CD4-positive, alpha-beta memory T cell (primary cell): ENCODE measurements around the gene PLXNA4. TPM values are rescaled to one million over a fixed set of nuclear protein-coding genes. Genes with fewer than 3 reads are reported as not detected.

Source experiments
- CTCF ChIA-PET: fragments of 350-600 bp; sonication (Branson Sonifier 250); formaldehyde crosslinking; loops from one replicate; lab custom pipeline; 2021; ENCODE audit warnings: inconsistent platforms; ENCODE audit not compliant: partially characterized antibody; lab: Charles Lee
- POLR2A ChIA-PET: fragments of 350-600 bp; sonication (Branson Sonifier 250); formaldehyde crosslinking; loops from one replicate; lab custom pipeline; 2021; ENCODE audit not compliant: partially characterized antibody; lab: Charles Lee
- DNase-seq, 5 donors: peaks; one replicate each; pipeline versions ENCODE4 v3.0.0 to v3.0.0-alpha.2; 2020 to 2022; ENCODE audit warnings: mixed read lengths in 1 of 5
- H3K27ac ChIP-seq: one replicate; pipeline ENCODE4 v1.7.0; 2013; ENCODE audit warnings: low read depth, low read length
- H3K27me3 ChIP-seq: 2 replicates; pipeline ENCODE4 v1.7.0; 2013; ENCODE audit warnings: mild to moderate bottlenecking, low read length, moderate library complexity; ENCODE audit not compliant: insufficient read depth
- H3K36me3 ChIP-seq: 2 replicates; pipeline ENCODE4 v1.7.0; 2013; ENCODE audit warnings: mild to moderate bottlenecking, low read length, moderate library complexity; ENCODE audit not compliant: insufficient read depth
- H3K4me1 ChIP-seq: 2 replicates; pipeline ENCODE4 v1.7.0; 2013; ENCODE audit warnings: mild to moderate bottlenecking, low read length, moderate library complexity; ENCODE audit not compliant: insufficient read depth
- H3K4me3 ChIP-seq, 2 donors: one replicate each; pipeline ENCODE4 v1.7.0; 2013; ENCODE audit warnings: low read length in 2 of 2, mild to moderate bottlenecking in 1 of 2
- H3K9me3 ChIP-seq, 2 donors: one replicate each; pipeline ENCODE4 v1.7.0; 2013; ENCODE audit warnings: low read length in 2 of 2, control low read depth in 1 of 2; ENCODE audit not compliant: control insufficient read depth in 1 of 2
- H3K27ac Mint-ChIP-seq, 7 donors: one replicate each; pipeline ENCODE4 v1.8.0; 2020 to 2021; ENCODE audit warnings: mixed read lengths in 7 of 7, mild to moderate bottlenecking in 6 of 7, inconsistent platforms in 3 of 7, moderate library complexity in 3 of 7
- H3K27me3 Mint-ChIP-seq, 2 donors: one replicate each; pipeline ENCODE4 v1.8.0; 2020 to 2021; ENCODE audit warnings: mixed read lengths in 2 of 2
- H3K36me3 Mint-ChIP-seq, 2 donors: one replicate each; pipeline ENCODE4 v1.8.0; 2020 to 2021; ENCODE audit warnings: mixed read lengths in 2 of 2, inconsistent platforms in 1 of 2, mild to moderate bottlenecking in 1 of 2
- H3K4me1 Mint-ChIP-seq, 4 donors: one replicate each; pipeline ENCODE4 v1.8.0; 2020 to 2021; ENCODE audit warnings: mixed read lengths in 4 of 4, mild to moderate bottlenecking in 1 of 4
- H3K4me3 Mint-ChIP-seq, 8 donors: one replicate each; pipeline ENCODE4 v1.8.0; 2020 to 2021; ENCODE audit warnings: mixed read lengths in 8 of 8, mild to moderate bottlenecking in 7 of 8, moderate library complexity in 6 of 8, inconsistent platforms in 3 of 8
- H3K9me3 Mint-ChIP-seq, 8 donors: one replicate each; pipeline ENCODE4 v1.8.0; 2020 to 2021; ENCODE audit warnings: mixed read lengths in 8 of 8, mild to moderate bottlenecking in 5 of 8, inconsistent platforms in 3 of 8, moderate library complexity in 1 of 8
- intact Hi-C: fragments of 100-400 bp; cut with micrococcal nuclease; formaldehyde crosslinking; loops from one replicate; pipeline ENCODE4 v1.15.1; 2023
- polyA plus RNA-seq, 2 donors: library from polyadenylated mRNA; unstranded; fragments of 300-500 nt; fragmentation: Illumina TruSeq; gene quantifications; one replicate each; pipeline ENCODE4 v1.2.3, GENCODE V29; 2021
- total RNA-seq, 2 experiments: library from RNA; stranded (reverse); gene quantifications; one replicate each; pipeline ENCODE4 v1.2.3, GENCODE V29; 2021

The PLXNA4 gene
- total and polyA plus RNA-seq, 4 experiments from 2014 or later: 0.06 to 0.94 (median 0.58) TPM

DNA sequence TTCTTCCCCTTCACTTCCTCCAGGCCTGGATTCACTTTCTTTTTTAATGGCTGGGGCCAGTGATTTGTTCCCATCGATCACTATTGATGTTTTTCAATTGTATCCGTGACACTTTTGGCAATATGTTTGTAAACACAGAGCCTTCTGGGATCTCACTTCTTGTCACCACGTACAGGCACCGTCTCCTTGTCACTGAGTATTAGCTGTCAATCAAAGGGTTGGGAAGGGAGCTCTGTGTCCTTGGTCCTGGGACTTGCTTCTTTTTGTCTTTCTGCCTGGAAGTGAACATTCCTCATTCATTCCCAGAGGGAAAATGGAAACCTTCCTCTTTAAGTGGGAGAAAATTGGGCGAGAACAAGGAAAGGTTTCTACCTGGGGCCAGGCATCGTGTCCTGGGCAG lies 157.4 kb downstream of the PLXNA4 start:
- H3K27ac ChIP-seq: no peak overlapping the region
- Mint-ChIP-seq H3K27ac (no peak overlapping the region), H3K4me1 (peaks cover 0 to 3% (median 0%) of the 10 kb centered on the region in 4 donors), H3K9me3 (peaks cover 2 to 8% (median 6%) of the 10 kb centered on the region in 8 donors), H3K27me3 (no peaks in the 10 kb centered on the region), H3K4me3 (no peak overlapping the region), H3K36me3 (peaks cover 0 to 5% of the 10 kb centered on the region in 2 donors)
- no peaks in the 10 kb centered on the region for H3K9me3 ChIP-seq
- no peaks in the 10 kb centered on the region for H3K4me1 ChIP-seq
- DNase-seq: no peak
- intact Hi-C loops: no loop called here
- ChIA-PET POLR2A (no interaction called here), CTCF (interaction anchor here (1.1 to 1.4 kb wide), 3 partner anchors 12 to 162 kb away, joined by 3 to 4 read pairs (median 4); no protein-coding TSS in a partner anchor)
- H3K36me3 ChIP-seq: no peaks in the 10 kb centered on the region
- no peaks in the 10 kb centered on the region for H3K27me3 ChIP-seq
- no peak overlapping the region for H3K4me3 ChIP-seq

GRCh38 chr7:132417103-132417906 lies 159.0 kb downstream of the PLXNA4 start:
- H3K4me3 ChIP-seq: no peak overlapping the region
- Mint-ChIP-seq H3K36me3 (peaks cover 0 to 5% of the 10 kb centered on the region in 2 donors), H3K27me3 (no peaks in the 10 kb centered on the region), H3K4me3 (no peak overlapping the region), H3K4me1 (peaks cover 3 to 5% (median 4%) of the 10 kb centered on the region in 4 donors), H3K9me3 (peaks cover 2 to 8% (median 6%) of the 10 kb centered on the region in 8 donors), H3K27ac (peak overlapping the region in 1 of 7 donors; percentile 73)
- H3K9me3 ChIP-seq: no peaks in the 10 kb centered on the region
- H3K27ac ChIP-seq: no peak overlapping the region
- no peaks in the 10 kb centered on the region for H3K36me3 ChIP-seq
- no peaks in the 10 kb centered on the region for H3K27me3 ChIP-seq
- POLR2A ChIA-PET: interaction anchor here (1.0 kb wide), 1 partner anchor 14 kb away, joined by 3 read pairs; no protein-coding TSS in a partner anchor
- CTCF ChIA-PET: interaction anchor here (1.6 kb wide), 1 partner anchor 163 kb away, joined by 3 read pairs; no protein-coding TSS in a partner anchor
- no peaks in the 10 kb centered on the region for H3K4me1 ChIP-seq
- intact Hi-C loops: no loop called here
- no peak for DNase-seq

GRCh38 chr7:132416395-132416794 lies 159.9 kb downstream of the PLXNA4 start:
- Mint-ChIP-seq H3K27me3 (no peaks in the 10 kb centered on the region), H3K36me3 (peaks cover 0 to 4% of the 10 kb centered on the region in 2 donors), H3K27ac (no peak overlapping the region), H3K4me3 (no peak overlapping the region), H3K9me3 (peaks cover 2 to 8% (median 6%) of the 10 kb centered on the region in 8 donors), H3K4me1 (peaks cover 4 to 8% (median 7%) of the 10 kb centered on the region in 4 donors)
- H3K4me1 ChIP-seq: no peaks in the 10 kb centered on the region
- intact Hi-C loops: no loop called here
- no peak overlapping the region for H3K4me3 ChIP-seq
- H3K36me3 ChIP-seq: no peaks in the 10 kb centered on the region
- ChIA-PET CTCF (interaction anchor here (1.6 kb wide), 1 partner anchor 164 kb away, joined by 3 read pairs; no protein-coding TSS in a partner anchor), POLR2A (interaction anchor here (1.0 kb wide), 1 partner anchor 15 kb away, joined by 3 read pairs; no protein-coding TSS in a partner anchor)
- no peak overlapping the region for H3K27ac ChIP-seq
- no peak for DNase-seq
- no peaks in the 10 kb centered on the region for H3K9me3 ChIP-seq
- no peaks in the 10 kb centered on the region for H3K27me3 ChIP-seq

- H3K9me3 ChIP-seq: no peaks in the 10 kb centered on the region
- intact Hi-C loops: no loop called here
- H3K27me3 Mint-ChIP-seq: no peaks in the 10 kb centered on the region
- H3K27me3 ChIP-seq: no peaks in the 10 kb centered on the region
- H3K4me1 Mint-ChIP-seq: peaks cover 4 to 8% (median 7%) of the 10 kb centered on the region in 4 donors
- ChIA-PET CTCF (no interaction called here), POLR2A (no interaction called here)
- no peaks in the 10 kb centered on the region for H3K4me1 ChIP-seq
- no peak for DNase-seq
- peaks cover 0 to 3% (median 0%) of the 10 kb centered on the region in 8 donors for H3K9me3 Mint-ChIP-seq
- H3K36me3 ChIP-seq: no peaks in the 10 kb centered on the region
- no peak overlapping the region for H3K4me3 ChIP-seq
- no peaks in the 10 kb centered on the region for H3K36me3 Mint-ChIP-seq
- no peak overlapping the region for H3K27ac Mint-ChIP-seq
- H3K27ac ChIP-seq: no peak overlapping the region
- H3K4me3 Mint-ChIP-seq: no peak overlapping the region
Observed at GRCh38 chr7:132415259-132415658, 161.0 kb downstream of the PLXNA4 start.

DNA sequence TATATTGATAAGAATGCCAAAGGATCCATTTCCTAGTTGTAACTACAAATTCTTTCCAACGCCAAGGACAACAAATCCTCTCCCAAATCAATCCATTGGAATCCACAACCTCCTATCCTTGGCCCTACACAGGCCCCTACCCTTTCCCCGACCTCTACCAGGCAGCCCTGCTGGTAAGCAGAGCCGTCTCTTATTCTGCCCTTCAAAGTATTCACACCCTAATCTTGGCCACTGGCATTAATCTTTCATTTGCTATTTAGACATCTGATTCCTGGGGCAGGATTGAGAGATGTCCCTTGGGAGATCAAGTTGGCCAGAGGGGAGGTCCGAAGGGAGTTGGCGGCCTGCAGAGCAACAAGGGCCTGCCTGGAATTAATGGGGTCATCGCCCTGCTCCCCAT lies 161.4 kb downstream of the PLXNA4 start:
- no peaks in the 10 kb centered on the region for H3K36me3 ChIP-seq
- no peak overlapping the region for H3K27ac ChIP-seq
- H3K4me1 ChIP-seq: no peaks in the 10 kb centered on the region
- no peak overlapping the region for H3K4me3 ChIP-seq
- no peaks in the 10 kb centered on the region for H3K27me3 ChIP-seq
- intact Hi-C loops: no loop called here
- Mint-ChIP-seq H3K4me1 (peaks cover 2 to 8% (median 7%) of the 10 kb centered on the region in 4 donors), H3K27ac (no peak overlapping the region), H3K27me3 (no peaks in the 10 kb centered on the region), H3K4me3 (no peak overlapping the region), H3K9me3 (peaks cover 0 to 2% (median 0%) of the 10 kb centered on the region in 8 donors), H3K36me3 (no peaks in the 10 kb centered on the region)
- ChIA-PET POLR2A (no interaction called here), CTCF (no interaction called here)
- no peak for DNase-seq
- H3K9me3 ChIP-seq: no peaks in the 10 kb centered on the region

DNA sequence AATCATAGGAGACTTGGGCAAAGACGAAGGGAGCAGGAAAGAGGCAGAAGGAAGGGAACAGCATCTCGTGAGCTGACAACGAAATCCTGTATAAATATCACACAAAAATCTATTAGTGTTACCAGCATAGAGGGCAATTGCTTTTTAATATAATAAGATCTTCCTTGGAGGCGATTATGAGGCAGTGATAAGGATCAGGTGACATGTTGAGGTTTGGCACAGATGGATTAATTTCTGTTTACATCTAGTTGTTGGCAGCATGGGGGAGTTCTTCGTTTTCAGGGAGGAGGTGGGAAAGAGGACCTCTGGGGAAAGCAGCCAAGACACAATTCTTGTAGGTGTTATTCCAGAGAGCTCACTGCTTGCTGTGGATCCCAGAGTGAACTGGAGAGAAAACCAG lies 163.8 kb downstream of the PLXNA4 start:
- Mint-ChIP-seq H3K4me1 (peaks cover 2 to 8% (median 7%) of the 10 kb centered on the region in 4 donors), H3K27me3 (no peaks in the 10 kb centered on the region), H3K4me3 (no peak overlapping the region), H3K27ac (no peak overlapping the region), H3K36me3 (no peaks in the 10 kb centered on the region), H3K9me3 (no peaks in the 10 kb centered on the region)
- no peak overlapping the region for H3K27ac ChIP-seq
- ChIA-PET CTCF (interaction anchor here (1.9 kb wide), 1 partner anchor 18 kb away, joined by 4 read pairs; no protein-coding TSS in a partner anchor), POLR2A (no interaction called here)
- H3K9me3 ChIP-seq: no peaks in the 10 kb centered on the region
- no peaks in the 10 kb centered on the region for H3K27me3 ChIP-seq
- no peaks in the 10 kb centered on the region for H3K4me1 ChIP-seq
- no peak for DNase-seq
- intact Hi-C loops: no loop called here
- no peaks in the 10 kb centered on the region for H3K36me3 ChIP-seq
- H3K4me3 ChIP-seq: no peak overlapping the region

DNA sequence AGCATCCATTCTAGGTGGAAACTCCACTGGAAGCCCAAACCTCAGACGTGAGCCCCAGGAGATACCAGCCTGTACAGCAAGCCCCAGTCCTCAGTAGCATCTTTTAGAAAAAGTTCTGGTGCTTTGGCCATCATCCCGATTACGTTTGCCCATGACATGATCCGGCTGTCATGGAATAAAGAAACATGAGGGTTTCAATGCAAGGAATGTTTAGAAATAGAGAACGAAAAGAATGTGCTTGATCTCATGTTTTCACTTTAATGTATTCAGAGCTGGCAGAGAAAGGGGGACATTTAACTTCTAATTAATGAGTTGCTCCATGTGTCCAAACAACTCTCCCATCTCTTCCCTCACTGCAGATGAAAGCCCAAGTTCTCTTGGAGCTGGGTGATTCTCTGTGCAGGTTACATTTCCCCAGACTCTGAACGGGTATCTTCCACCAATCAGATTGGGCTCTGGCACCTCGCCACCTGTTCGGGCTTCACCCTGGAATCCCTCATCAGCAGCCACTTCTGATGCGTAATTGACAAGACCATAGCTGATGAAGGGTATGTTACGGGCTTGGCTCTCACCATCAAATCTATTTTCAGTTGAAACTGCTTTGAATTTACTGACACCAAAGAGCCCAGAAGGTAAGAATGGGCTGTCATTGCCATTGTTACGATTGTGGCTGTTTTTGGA lies 165.3 kb downstream of the PLXNA4 start:
- intact Hi-C loops: no loop called here
- POLR2A ChIA-PET: no interaction called here
- Mint-ChIP-seq H3K9me3 (no peaks in the 10 kb centered on the region), H3K4me3 (no peak overlapping the region), H3K4me1 (peaks cover 2 to 8% (median 7%) of the 10 kb centered on the region in 4 donors), H3K36me3 (no peaks in the 10 kb centered on the region), H3K27me3 (no peaks in the 10 kb centered on the region), H3K27ac (peak overlapping the region in 1 of 7 donors; percentile 47)
- Histone ChIP-seq H3K4me1 (no peaks in the 10 kb centered on the region), H3K36me3 (no peaks in the 10 kb centered on the region), H3K27ac (no peak overlapping the region), H3K4me3 (no peak overlapping the region), H3K27me3 (no peaks in the 10 kb centered on the region), H3K9me3 (no peaks in the 10 kb centered on the region)
- CTCF ChIA-PET: interaction anchor here (1.0 to 1.9 kb wide), 2 partner anchors 16 to 170 kb away, joined by 3 to 4 read pairs; no protein-coding TSS in a partner anchor
- no peak for DNase-seq
